Glomerular visceral epithelial cell (primary cell): ENCODE measurements around the gene MARCHF11.

ENCODE experiments used
- DNase-seq: peaks from one replicate; pipeline ENCODE4 v3.0.0-alpha.2; 2016; ENCODE audit errors: extremely low spot score

The MARCHF11 gene

GRCh38 chr5:16131878-16132277 is 47.7 kb downstream of the MARCHF11 start:
- DNase-seq, result no peak

GRCh38 chr5:16128944-16129343 is 50.6 kb downstream of the MARCHF11 start:
- no peak for DNase-seq

GRCh38 chr5:16127865-16128544 is 51.6 kb downstream of the MARCHF11 start:
- no peak for DNase-seq

GRCh38 chr5:16120579-16120978 is 59.0 kb downstream of the MARCHF11 start:
- DNase-seq, result no peak

GRCh38 chr5:16119790-16120189 is 59.8 kb downstream of the MARCHF11 start:
- DNase-seq, result no peak

- no peak for DNase-seq
These were observed 64.5 kb downstream of the MARCHF11 start for GRCh38 chr5:16115140-16115539.

- DNase-seq, result no peak
These were observed 71.2 kb downstream of the MARCHF11 start for GRCh38 chr5:16108418-16108817.

GRCh38 chr5:16104961-16105360 is 74.6 kb downstream of the MARCHF11 start:
- DNase-seq, result no peak

- DNase-seq, result no peak
These were observed 84.0 kb downstream of the MARCHF11 start for GRCh38 chr5:16095612-16096011.

GRCh38 chr5:16090270-16090669 is 89.3 kb downstream of the MARCHF11 start:
- DNase-seq, result no peak

GRCh38 chr5:16082982-16083381 is 96.6 kb downstream of the MARCHF11 start:
- DNase-seq, result no peak

- no peak for DNase-seq
These were observed 97.5 kb downstream of the MARCHF11 start for GRCh38 chr5:16082053-16082452.

- DNase-seq, result no peak
These were observed 98.1 kb downstream of the MARCHF11 start for GRCh38 chr5:16081376-16081955.

GRCh38 chr5:16076657-16077056 is 102.9 kb downstream of the MARCHF11 start:
- no peak for DNase-seq

GRCh38 chr5:16074358-16074757 is 105.2 kb downstream of the MARCHF11 start:
- DNase-seq, result no peak

GRCh38 chr5:16072616-16073015 is 107.0 kb downstream of the MARCHF11 start:
- DNase-seq, result no peak

GRCh38 chr5:16067415-16067814 is 112.2 kb downstream of the MARCHF11 start:
- DNase-seq, result no peak

GRCh38 chr5:16066810-16067209 is 112.8 kb downstream of the MARCHF11 start:
- no peak for DNase-seq

GRCh38 chr5:16066320-16066719 is 113.3 kb downstream of the MARCHF11 start:
- DNase-seq, result no peak

- no peak for DNase-seq
These were observed 113.8 kb downstream of the MARCHF11 start for GRCh38 chr5:16065831-16066230.

GRCh38 chr5:16064135-16064893 is 115.3 kb downstream of the MARCHF11 start:
- no peak for DNase-seq

- DNase-seq, result no peak
These were observed 118.4 kb downstream of the MARCHF11 start for GRCh38 chr5:16061163-16061562.

GRCh38 chr5:16057277-16057676 is 122.3 kb downstream of the MARCHF11 start:
- no peak for DNase-seq
